K562 (cell line): ENCODE results near the gene SNRNP48. TPM values are rescaled to one million over a fixed set of nuclear protein-coding genes. Genes with fewer than 3 reads are reported as not detected.
A peak's percentile ranks its signal among the peaks of the same experiment; 100 is the strongest.

Experiments used
- ADNP ChIP-seq: fragments of 200-800 bp; sonication (Bioruptor generic); IDR thresholded peaks from 2 replicates; pipeline ENCODE4 v1.6.1; 2016; ENCODE audit warnings: missing genetic modification characterization, missing compliant biosample characterization
- AFF1 ChIP-seq, 2 experiments: fragments of 450-650 bp; IDR thresholded peaks; 2 replicates each; pipeline ENCODE4 v1.6.1; 2018; ENCODE audit warnings: mild to moderate bottlenecking in 2 of 2, low read depth in 1 of 2; ENCODE audit not compliant: partially characterized antibody in 2 of 2
- CBX3 ChIP-seq, 2 experiments: IDR thresholded peaks; 1 replicate in 1 of 2; 2 replicates in 1 of 2; pipeline ENCODE4 v1.6.1; 2012; ENCODE audit warnings: inconsistent platforms in 2 of 2, low read length in 2 of 2, borderline replicate concordance in 1 of 2, control low read depth in 1 of 2
- CC2D1A ChIP-seq: fragments of 450-650 bp; IDR thresholded peaks from 2 replicates; pipeline ENCODE4 v1.6.1; 2017; ENCODE audit warnings: mild to moderate bottlenecking
- CXXC5 ChIP-seq: fragments of 250-450 bp; sonication (Bioruptor Pico); IDR thresholded peaks from 2 replicates; pipeline ENCODE4 v1.8.0; 2022; ENCODE audit warnings: inconsistent platforms, mild to moderate bottlenecking, moderate library complexity
- ERF ChIP-seq: fragments of 450-650 bp; formaldehyde crosslinking; IDR thresholded peaks from 2 replicates; pipeline ENCODE4 v1.4.0; 2020; ENCODE audit warnings: mild to moderate bottlenecking, mixed read lengths
- GABPB1 ChIP-seq: sonication (generic); formaldehyde crosslinking; IDR thresholded peaks from 2 replicates; pipeline ENCODE4 v1.8.0; 2022; ENCODE audit warnings: mild to moderate bottlenecking, missing genetic modification reagents
- ILF3 ChIP-seq: fragments of 450-650 bp; IDR thresholded peaks from 2 replicates; pipeline ENCODE4 v1.6.1; 2018; ENCODE audit warnings: antibody characterized with exemption, mild to moderate bottlenecking, moderate library complexity, borderline replicate concordance
- JUND ChIP-seq, 2 experiments: IDR thresholded peaks; 2 replicates in 1 of 2; 3 replicates in 1 of 2; pipeline ENCODE4 v1.6.1; 2011; ENCODE audit warnings: borderline replicate concordance in 2 of 2, low read depth in 2 of 2, low read length in 2 of 2, improper control_type of control experiment in 1 of 2, missing biosample characterization in 1 of 2, missing genetic modification characterization in 1 of 2, missing genetic modification reagents in 1 of 2
- MEF2D ChIP-seq: conservative IDR thresholded peaks from 2 replicates; pipeline ENCODE4 v1.6.1; 2016; ENCODE audit warnings: low read depth, missing genetic modification characterization, missing compliant biosample characterization
- PCBP1 ChIP-seq: fragments of 200-400 bp; formaldehyde crosslinking; IDR thresholded peaks from 2 replicates; pipeline ENCODE4 v1.6.1; 2018; ENCODE audit warnings: mild to moderate bottlenecking, low read depth, low read length; ENCODE audit not compliant: poor library complexity, severe bottlenecking
- POLR3A ChIP-seq: IDR thresholded peaks from 2 replicates; pipeline ENCODE4 v1.6.1; 2011; ENCODE audit warnings: borderline replicate concordance, mild to moderate bottlenecking, moderate library complexity; ENCODE audit not compliant: insufficient read length, insufficient read depth; ENCODE audit errors: extremely low read depth
- SRSF1 ChIP-seq: fragments of 200-400 bp; formaldehyde crosslinking; IDR thresholded peaks from 2 replicates; pipeline ENCODE4 v1.6.1; 2017; ENCODE audit warnings: mild to moderate bottlenecking, low read depth, low read length, moderate library complexity
- TAF1 ChIP-seq: IDR thresholded peaks from 2 replicates; pipeline ENCODE4 v1.6.1; 2011; ENCODE audit warnings: mild to moderate bottlenecking, low read length, moderate library complexity; ENCODE audit not compliant: insufficient read depth, control insufficient read depth, severe bottlenecking; ENCODE audit errors: extremely low read depth
- ZNF23 ChIP-seq: fragments of 250-450 bp; sonication (Bioruptor Pico); IDR thresholded peaks from 2 replicates; pipeline ENCODE4 v1.4.0; 2020; ENCODE audit warnings: mild to moderate bottlenecking
- ZNF274 ChIP-seq: IDR thresholded peaks from 2 replicates; pipeline ENCODE4 v1.6.1; 2011; ENCODE audit warnings: low read depth, mild to moderate bottlenecking, low read length, moderate library complexity, borderline replicate concordance
- ZNF277 ChIP-seq: fragments of 250-450 bp; sonication (Bioruptor Pico); IDR thresholded peaks from 2 replicates; pipeline ENCODE4 v1.8.0; 2022; ENCODE audit warnings: inconsistent platforms, mild to moderate bottlenecking, moderate library complexity, borderline replicate concordance
- ZNF311 ChIP-seq: fragments of 250-450 bp; sonication (Bioruptor Pico); IDR thresholded peaks from 2 replicates; pipeline ENCODE4 v1.4.0; 2020; ENCODE audit warnings: mild to moderate bottlenecking, moderate library complexity
- polyA plus RNA-seq, 8 experiments: library from polyadenylated mRNA; depleted of rRNA in 4 of 8; stranded (reverse) in 5 of 8; unstranded in 3 of 8; fragments of >200 nt; fragmentation: Nextera tagmentation in 2 of 8; fragmentation: Illumina TruSeq in 1 of 8; extraction: Ambion mirVana in 2 of 8; extraction: Trizol in 1 of 8; gene quantifications; 2 replicates each; pipeline versions ENCODE4 v1.2.1 to v1.2.3, GENCODE V29; 2011 to 2014; ENCODE audit warnings: inconsistent platforms in 1 of 8, missing spikeins in 1 of 8
- total RNA-seq, 7 experiments: library from RNA; depleted of rRNA in 6 of 7; stranded (reverse); fragments of >200 nt in 6 of 7; fragmentation: Illumina TruSeq in 2 of 7; extraction: Trizol in 2 of 7; gene quantifications; 2 replicates each; pipeline versions ENCODE4 v1.2.1 to v1.2.3, GENCODE V29; 2011 to 2021; ENCODE audit warnings: low replicate concordance in 1 of 7
- TF ChIP-seq, protein P1 (sequence below): fragments of 250-450 bp; sonication (Bioruptor Pico); IDR thresholded peaks from 2 replicates; pipeline ENCODE4 v1.9.0; 2021; ENCODE audit warnings: mild to moderate bottlenecking
- TF ChIP-seq, protein P2 (sequence below): fragments of 250-450 bp; sonication (Bioruptor Pico); IDR thresholded peaks from 2 replicates; pipeline ENCODE4 v1.8.0; 2021; ENCODE audit warnings: moderate library complexity, mild to moderate bottlenecking, inconsistent platforms

SNRNP48 gene
- total and polyA plus RNA-seq, 9 of the 15 experiments (the other 6 are each of a cell fraction or from before 2014, with no cell fraction given): 6.2 to 32.9 (median 18.6) TPM

DNA sequence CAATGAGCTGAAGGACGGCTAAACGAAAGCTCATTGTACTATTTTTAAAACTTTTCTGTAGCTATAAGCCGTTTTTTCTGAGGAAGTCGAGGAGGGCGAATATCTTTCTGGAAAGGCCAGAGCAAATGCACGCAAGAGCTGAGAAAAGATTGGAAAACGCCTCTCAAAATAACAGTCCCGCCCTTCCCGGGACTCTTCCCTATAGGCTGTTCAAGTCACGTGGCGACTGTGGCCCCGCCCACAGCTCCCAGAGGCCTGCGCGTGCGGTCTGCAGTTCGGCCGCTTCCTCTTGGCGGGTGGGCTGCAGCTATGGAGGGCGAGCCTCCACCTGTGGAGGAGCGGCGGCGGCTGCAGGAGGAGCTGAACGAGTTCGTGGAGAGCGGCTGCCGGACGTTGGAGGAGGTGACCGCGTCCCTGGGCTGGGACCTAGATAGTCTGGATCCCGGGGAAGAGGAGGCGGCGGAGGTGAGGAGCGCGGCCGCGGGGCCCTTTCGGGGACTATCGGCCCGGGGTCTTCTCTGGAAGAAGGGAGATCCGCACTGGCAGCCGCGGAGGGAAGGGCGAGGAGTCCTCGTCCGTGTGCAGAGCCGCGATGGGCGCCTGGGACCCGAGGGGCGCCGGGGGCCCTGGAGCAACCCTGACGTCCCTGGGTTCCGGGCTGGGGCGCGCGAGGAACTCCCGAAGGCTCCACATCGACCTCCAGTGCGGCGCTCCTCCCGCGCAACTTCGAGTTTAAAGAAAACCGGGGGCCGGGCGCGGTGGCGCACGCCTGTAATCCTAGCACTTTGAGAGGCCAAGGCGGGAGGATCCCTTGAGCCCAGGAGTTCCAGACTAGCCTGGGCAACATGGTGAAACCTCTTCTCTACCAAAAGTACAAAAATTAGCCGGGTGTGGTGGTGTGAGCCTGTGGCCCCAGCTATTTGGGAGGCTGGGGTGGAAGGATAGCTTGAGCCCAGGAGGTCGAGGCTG is at the start of gene SNRNP48 (continued):
- TF ChIP-seq, protein P1, sequence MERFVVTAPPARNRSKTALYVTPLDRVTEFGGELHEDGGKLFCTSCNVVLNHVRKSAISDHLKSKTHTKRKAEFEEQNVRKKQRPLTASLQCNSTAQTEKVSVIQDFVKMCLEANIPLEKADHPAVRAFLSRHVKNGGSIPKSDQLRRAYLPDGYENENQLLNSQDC: no peak
- no peak; the same call in 1 of the 2 replicates for TF ChIP-seq GABPB1 (CRISPR knock-in tag)
- no peak for TF ChIP-seq ZNF311
- TF ChIP-seq POLR3A: no peak
- TF ChIP-seq ILF3: no peak
- TF ChIP-seq PCBP1: no peak
- TF ChIP-seq MEF2D: no peak
- peak; percentile 48; the same call in 1 of the 2 replicates for TF ChIP-seq CXXC5
- TF ChIP-seq CBX3 (IDR thresholded peaks at IDR 0.05; ENCODE audit: borderline replicate concordance in 1 of 2, low read length in 2 of 2): no peak
- no peak for TF ChIP-seq ZNF277 (CRISPR knock-in tag)
- TF ChIP-seq, protein P2, sequence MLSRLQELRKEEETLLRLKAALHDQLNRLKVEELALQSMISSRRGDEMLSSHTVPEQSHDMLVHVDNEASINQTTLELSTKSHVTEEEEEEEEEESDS (CRISPR knock-in tag): no peak
- TF ChIP-seq AFF1 (IDR thresholded peaks at IDR 0.05; ENCODE audit: low read depth in 1 of 2, partially characterized antibody in 2 of 2): no peak
- no peak for TF ChIP-seq ZNF23 (CRISPR knock-in tag)
- TF ChIP-seq TAF1: peak; percentile 93
- no peak for TF ChIP-seq CC2D1A
- 0 out of 2 replicates have a peak, but pooled peaks have one; percentile 40 for TF ChIP-seq ERF (CRISPR knock-in tag)
- TF ChIP-seq JUND (IDR thresholded peaks at IDR 0.05; ENCODE audit: borderline replicate concordance, low read depth, low read length): peak; percentile 23; the same call in 1 of the 2 replicates
- TF ChIP-seq JUND (tag; IDR thresholded peaks at IDR 0.05; ENCODE audit: borderline replicate concordance, low read depth, low read length): no peak
- TF ChIP-seq ZNF274: no peak
- TF ChIP-seq SRSF1: no peak
- TF ChIP-seq ADNP (tag): no peak
